SU-DHL-6 (cell line): ENCODE data around the gene SGIP1.
"Not testable (repeated sequence)": the region's sequence is repeated elsewhere in the genome, so short reads cannot be mapped to it uniquely, and the experiment has no call there.

Experiments
- H2AFZ ChIP-seq: fragments of 200-600 bp; sonication (generic); 2 replicates; pipeline ENCODE4 v1.6.1; 2014; ENCODE audit warnings: low read depth, mild to moderate bottlenecking, moderate library complexity, mixed read lengths, antibody characterized with exemption, low read length; ENCODE audit not compliant: severe bottlenecking
- H3F3A ChIP-seq: fragments of 200-600 bp; shearing (Covaris generic); 2 replicates; pipeline ENCODE4 v1.6.0; 2016; ENCODE audit warnings: antibody characterized with exemption, mild to moderate bottlenecking; ENCODE audit not compliant: insufficient read depth
- H3K27ac ChIP-seq: fragments of 200-600 bp; sonication (generic); 2 replicates; pipeline ENCODE4 v1.5.1; 2016; ENCODE audit warnings: low read depth, mild to moderate bottlenecking, low read length, moderate library complexity, mixed read lengths
- H3K27me3 ChIP-seq: fragments of 200-600 bp; sonication (generic), shearing (Covaris generic); 2 replicates; pipeline ENCODE4 v1.6.0; 2014; ENCODE audit warnings: mild to moderate bottlenecking, low read length
- H3K36me3 ChIP-seq: fragments of 200-600 bp; sonication (generic); 2 replicates; pipeline ENCODE4 v1.6.1; 2014; ENCODE audit warnings: mild to moderate bottlenecking, low read length, mixed read lengths
- H3K4me2 ChIP-seq: fragments of 300-600, 200-600 bp; shearing (Covaris generic), sonication (generic); 2 replicates; pipeline ENCODE4 v1.6.0; 2014; ENCODE audit warnings: low read length, low read depth, mild to moderate bottlenecking; ENCODE audit not compliant: poor library complexity, severe bottlenecking
- H3K4me3 ChIP-seq: fragments of 200-600 bp; sonication (generic); 2 replicates; pipeline ENCODE4 v1.5.1; 2014; ENCODE audit warnings: antibody characterized with exemption, low read length, mild to moderate bottlenecking, mixed read lengths; ENCODE audit not compliant: insufficient read depth, poor library complexity, severe bottlenecking
- H3K79me2 ChIP-seq: fragments of 200-600 bp; sonication (generic); 2 replicates; pipeline ENCODE4 v1.6.1; 2014; ENCODE audit warnings: mild to moderate bottlenecking, low read length, moderate library complexity; ENCODE audit not compliant: insufficient read depth
- H3K9ac ChIP-seq: fragments of 200-600 bp; sonication (generic); 2 replicates; pipeline ENCODE4 v1.7.0; 2014; ENCODE audit warnings: mild to moderate bottlenecking, low read length
- H3K9me2 ChIP-seq: fragments of 200-600 bp; sonication (generic); replicated peaks from 2 replicates; pipeline ENCODE4 v1.6.1; 2014; ENCODE audit warnings: low read length; ENCODE audit not compliant: insufficient read depth
- H3K9me3 ChIP-seq: fragments of 200-600 bp; sonication (generic); 2 replicates; pipeline ENCODE4 v1.6.1; 2014; ENCODE audit warnings: low read length, mixed read lengths; ENCODE audit not compliant: insufficient read depth
- H4K20me1 ChIP-seq: fragments of 200-600 bp; sonication (generic); 2 replicates; pipeline ENCODE4 v1.6.1; 2014; ENCODE audit warnings: low read depth, mild to moderate bottlenecking, antibody characterized with exemption, low read length, moderate library complexity, mixed read lengths
- EZH2phosphoT487 ChIP-seq: fragments of 200-600 bp; sonication (generic), shearing (Covaris generic); conservative IDR thresholded peaks from 2 replicates; pipeline ENCODE4 v1.6.1; 2018; ENCODE audit warnings: mild to moderate bottlenecking, antibody characterized with exemption, low read length, moderate library complexity, mixed read lengths
- TF ChIP-seq, protein P1 (sequence below): fragments of 200-600 bp; sonication (generic); IDR thresholded peaks from one replicate; pipeline ENCODE4 v1.5.1; 2017; ENCODE audit warnings: antibody characterized with exemption, mild to moderate bottlenecking, low read length, moderate library complexity; ENCODE audit not compliant: insufficient read depth, poor library complexity, severe bottlenecking

SGIP1 gene

DNA sequence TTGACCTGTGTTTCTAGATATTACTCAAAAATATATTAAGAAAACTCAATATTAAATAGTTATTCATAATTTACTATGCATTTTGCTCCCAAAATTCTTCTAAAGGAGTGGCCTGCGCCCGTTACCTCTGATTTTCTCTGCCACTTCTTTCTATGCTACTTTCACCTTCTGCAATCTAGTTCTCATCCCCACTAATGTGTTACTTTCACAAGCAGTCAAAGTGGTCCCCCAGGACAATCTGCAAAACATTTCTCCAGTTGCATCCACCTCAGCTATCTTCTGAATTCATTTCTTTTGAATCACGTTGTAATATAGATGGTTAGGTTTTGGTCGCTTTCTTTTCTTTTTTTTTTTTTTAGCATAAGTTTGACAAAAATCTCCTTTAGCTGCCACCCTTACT is 253.7 kb downstream of the SGIP1 start:
- no peak for TF ChIP-seq EZH2phosphoT487
- TF ChIP-seq, protein P1, sequence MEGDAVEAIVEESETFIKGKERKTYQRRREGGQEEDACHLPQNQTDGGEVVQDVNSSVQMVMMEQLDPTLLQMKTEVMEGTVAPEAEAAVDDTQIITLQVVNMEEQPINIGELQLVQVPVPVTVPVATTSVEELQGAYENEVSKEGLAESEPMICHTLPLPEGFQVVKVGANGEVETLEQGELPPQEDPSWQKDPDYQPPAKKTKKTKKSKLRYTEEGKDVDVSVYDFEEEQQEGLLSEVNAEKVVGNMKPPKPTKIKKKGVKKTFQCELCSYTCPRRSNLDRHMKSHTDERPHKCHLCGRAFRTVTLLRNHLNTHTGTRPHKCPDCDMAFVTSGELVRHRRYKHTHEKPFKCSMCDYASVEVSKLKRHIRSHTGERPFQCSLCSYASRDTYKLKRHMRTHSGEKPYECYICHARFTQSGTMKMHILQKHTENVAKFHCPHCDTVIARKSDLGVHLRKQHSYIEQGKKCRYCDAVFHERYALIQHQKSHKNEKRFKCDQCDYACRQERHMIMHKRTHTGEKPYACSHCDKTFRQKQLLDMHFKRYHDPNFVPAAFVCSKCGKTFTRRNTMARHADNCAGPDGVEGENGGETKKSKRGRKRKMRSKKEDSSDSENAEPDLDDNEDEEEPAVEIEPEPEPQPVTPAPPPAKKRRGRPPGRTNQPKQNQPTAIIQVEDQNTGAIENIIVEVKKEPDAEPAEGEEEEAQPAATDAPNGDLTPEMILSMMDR, result no peak
- Histone ChIP-seq H3K27me3 (no peaks in the 10 kb centered on the region), H3K36me3 (no peaks in the 10 kb centered on the region), H3F3A (no peaks in the 10 kb centered on the region), H3K9me2 (no peaks in the 10 kb centered on the region), H3K9ac (no peak overlapping the region), H3K79me2 (no peaks in the 10 kb centered on the region), H3K9me3 (no peaks in the 10 kb centered on the region), H4K20me1 (no peaks in the 10 kb centered on the region), H2AFZ (no peak overlapping the region), H3K27ac (no peak overlapping the region), H3K4me3 (no peak overlapping the region), H3K4me2 (no peak overlapping the region)

DNA sequence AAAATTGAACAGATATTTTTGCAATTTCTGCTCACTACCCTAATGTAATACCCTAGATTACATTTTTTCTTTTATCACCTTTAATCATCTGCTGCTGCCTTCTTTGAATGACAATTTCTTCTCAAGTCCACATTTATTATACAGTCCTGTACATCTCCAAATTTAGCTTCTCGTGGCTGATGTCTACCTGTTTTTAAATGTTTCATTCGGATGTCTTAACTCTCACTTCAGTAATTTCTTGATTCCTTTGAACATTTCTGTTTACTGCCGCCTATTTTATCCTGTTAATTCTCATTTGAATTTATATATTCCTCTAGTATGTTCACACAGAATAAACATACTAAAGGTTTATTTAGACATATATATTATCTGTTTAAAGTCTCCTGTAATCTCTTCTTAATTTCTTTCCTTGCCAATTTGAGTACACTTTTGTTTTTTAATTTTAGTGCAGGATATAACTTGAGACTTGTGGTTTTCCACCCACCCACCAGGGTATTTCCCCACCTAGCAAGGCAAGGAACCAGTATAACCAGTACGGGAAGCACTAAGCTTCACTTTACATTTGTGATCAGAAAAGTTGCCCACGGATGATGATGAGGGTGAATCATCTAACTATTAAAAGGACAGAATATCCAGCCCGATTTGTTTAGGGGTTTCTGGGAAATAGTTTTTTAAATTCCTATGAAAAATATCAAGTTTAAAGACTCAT is 254.4 kb downstream of the SGIP1 start:
- Histone ChIP-seq H3K27me3 (no peaks in the 10 kb centered on the region), H3K36me3 (no peaks in the 10 kb centered on the region), H3K4me3 (no peak overlapping the region), H2AFZ (no peak overlapping the region), H3K9me2 (no peaks in the 10 kb centered on the region), H4K20me1 (no peaks in the 10 kb centered on the region), H3K4me2 (no peak overlapping the region), H3K27ac (no peak overlapping the region), H3F3A (no peaks in the 10 kb centered on the region), H3K9me3 (no peaks in the 10 kb centered on the region), H3K79me2 (no peaks in the 10 kb centered on the region), H3K9ac (no peak overlapping the region)
- TF ChIP-seq, protein P1, result no peak
- no peak for TF ChIP-seq EZH2phosphoT487

DNA sequence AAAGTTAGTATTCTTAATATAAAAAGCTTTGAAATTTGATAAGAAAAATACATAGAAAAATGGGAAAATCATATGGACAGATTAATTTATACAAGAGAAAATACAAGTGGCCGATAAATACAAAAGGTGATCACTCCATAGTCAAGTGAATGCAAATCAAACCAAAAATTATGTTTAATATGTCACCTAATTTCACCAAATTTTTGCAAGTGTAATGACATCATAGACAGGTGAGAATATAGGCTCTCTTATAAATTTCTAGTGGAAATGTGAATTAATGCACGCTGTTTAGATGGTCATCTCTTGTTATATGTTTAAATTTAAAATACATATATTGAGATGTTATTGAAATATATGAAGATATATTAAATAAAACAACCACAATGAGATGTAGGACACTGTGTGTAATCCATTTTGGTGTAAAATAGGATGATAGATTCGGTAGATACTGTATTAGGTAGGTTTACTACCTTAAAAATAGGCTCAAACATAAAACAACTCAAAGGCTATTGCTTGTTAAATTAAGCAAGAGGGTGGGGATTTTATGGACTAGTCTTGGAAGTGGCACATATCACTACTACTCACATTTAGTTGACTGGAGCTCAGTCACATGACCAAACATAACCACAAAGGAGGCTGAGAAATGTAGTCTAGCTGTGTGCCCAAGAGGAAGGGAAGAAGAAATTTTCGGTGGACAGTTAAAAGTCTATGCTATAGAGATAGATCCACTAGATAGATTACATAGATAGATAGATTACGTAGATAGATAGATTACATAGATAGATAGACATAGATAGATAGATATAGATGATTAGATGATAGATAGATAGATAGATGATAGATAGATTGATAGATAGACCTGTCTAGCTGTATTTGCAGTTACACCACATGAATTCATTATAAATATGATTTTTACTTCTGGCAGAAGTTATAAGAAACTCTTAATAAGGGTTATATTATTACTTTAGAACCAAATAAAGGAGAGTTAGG is 258.0 kb downstream of the SGIP1 start:
- Histone ChIP-seq H3K36me3 (no peaks in the 10 kb centered on the region), H3K4me2 (no peak overlapping the region), H3K4me3 (no peak overlapping the region), H3K27ac (no peak overlapping the region), H2AFZ (no peak overlapping the region), H3K9ac (no peak overlapping the region), H4K20me1 (no peaks in the 10 kb centered on the region), H3K9me2 (no peaks in the 10 kb centered on the region), H3K27me3 (no peaks in the 10 kb centered on the region), H3F3A (no peaks in the 10 kb centered on the region), H3K79me2 (no peaks in the 10 kb centered on the region), H3K9me3 (no peaks in the 10 kb centered on the region)
- TF ChIP-seq, protein P1, result no peak
- no peak for TF ChIP-seq EZH2phosphoT487

DNA sequence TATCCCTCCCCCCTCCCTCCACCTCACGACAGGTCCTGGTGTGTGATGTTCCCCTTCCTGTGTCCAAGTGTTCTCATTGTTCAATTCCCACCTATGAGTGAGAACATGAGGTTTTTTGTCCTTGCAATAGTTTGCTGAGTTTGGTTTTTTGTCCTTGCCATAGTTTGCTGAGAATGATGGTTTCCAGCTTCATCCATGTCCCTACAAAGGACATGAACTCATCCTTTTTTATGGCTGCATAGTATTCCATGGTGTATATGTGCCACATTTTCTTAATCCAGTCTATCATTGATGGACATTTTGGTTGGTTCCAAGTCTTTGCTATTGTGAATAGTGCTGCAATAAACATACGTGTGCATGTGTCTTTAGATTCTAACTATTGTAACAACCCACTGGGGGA is 261.9 kb downstream of the SGIP1 start:
- H3K27me3 ChIP-seq, H3K9me3 ChIP-seq, H3K27ac ChIP-seq, H3K79me2 ChIP-seq, H2AFZ ChIP-seq, H3F3A ChIP-seq, H3K9me2 ChIP-seq, H3K4me2 ChIP-seq, H3K9ac ChIP-seq, H3K4me3 ChIP-seq, H3K36me3 ChIP-seq, H4K20me1 ChIP-seq: not testable (repeated sequence)
